ENCODE measurements around the gene STX1B. TPM values are rescaled to one million over a fixed set of nuclear protein-coding genes. Genes with fewer than 3 reads are reported as not detected.

STX1B gene
- total and polyA plus RNA-seq, 12 donors, result 0.17 to 5.3 (median 1.6) TPM; not detected in 2

DNA sequence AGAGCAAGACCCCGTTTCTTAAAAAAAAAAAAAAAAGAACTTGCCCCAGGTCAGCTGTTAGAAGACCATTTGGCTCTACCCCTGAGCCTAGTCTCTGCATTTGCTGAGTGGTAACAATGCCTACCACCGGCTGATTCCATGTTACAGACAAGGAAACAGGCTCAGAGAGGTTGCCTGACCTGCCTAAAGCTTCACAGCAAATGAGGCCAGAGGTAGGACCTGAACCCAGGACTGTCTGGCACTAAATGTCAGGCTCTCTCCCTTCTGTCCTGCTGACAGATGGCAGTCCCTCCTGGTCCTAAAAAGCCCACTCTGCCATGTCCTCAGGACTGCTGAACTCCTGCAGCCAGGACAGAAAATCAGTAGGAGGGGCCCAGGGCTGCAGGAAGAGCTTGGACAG is 5.8 kb downstream of the STX1B start:
- Histone ChIP-seq H3K36me3 (replicated peaks in 1 of 2) (no peaks in the 10 kb centered on the region), H3K4me3 (no peak overlapping the region), H3K27ac (no peak overlapping the region), H3K4me1 (replicated peaks in 1 of 2) (no peaks in the 10 kb centered on the region), H3K27me3 (peaks cover 9% of the 10 kb centered on the region), H3K9me3 (replicated peaks in 1 of 3) (no peaks in the 10 kb centered on the region)
- no peak for TF ChIP-seq POLR2A (IDR thresholded peaks at IDR 0.05)
- TF ChIP-seq, protein P1, sequence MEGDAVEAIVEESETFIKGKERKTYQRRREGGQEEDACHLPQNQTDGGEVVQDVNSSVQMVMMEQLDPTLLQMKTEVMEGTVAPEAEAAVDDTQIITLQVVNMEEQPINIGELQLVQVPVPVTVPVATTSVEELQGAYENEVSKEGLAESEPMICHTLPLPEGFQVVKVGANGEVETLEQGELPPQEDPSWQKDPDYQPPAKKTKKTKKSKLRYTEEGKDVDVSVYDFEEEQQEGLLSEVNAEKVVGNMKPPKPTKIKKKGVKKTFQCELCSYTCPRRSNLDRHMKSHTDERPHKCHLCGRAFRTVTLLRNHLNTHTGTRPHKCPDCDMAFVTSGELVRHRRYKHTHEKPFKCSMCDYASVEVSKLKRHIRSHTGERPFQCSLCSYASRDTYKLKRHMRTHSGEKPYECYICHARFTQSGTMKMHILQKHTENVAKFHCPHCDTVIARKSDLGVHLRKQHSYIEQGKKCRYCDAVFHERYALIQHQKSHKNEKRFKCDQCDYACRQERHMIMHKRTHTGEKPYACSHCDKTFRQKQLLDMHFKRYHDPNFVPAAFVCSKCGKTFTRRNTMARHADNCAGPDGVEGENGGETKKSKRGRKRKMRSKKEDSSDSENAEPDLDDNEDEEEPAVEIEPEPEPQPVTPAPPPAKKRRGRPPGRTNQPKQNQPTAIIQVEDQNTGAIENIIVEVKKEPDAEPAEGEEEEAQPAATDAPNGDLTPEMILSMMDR (IDR thresholded peaks at IDR 0.05), result no peak
- intact Hi-C loops (cut with DNase I), result no loop called here
- DNase-seq, result no peak
- WGBS, 4 donors, result 26 to 68% (median 44%) methylated on average over 2 of the region's 2 CpGs

DNA sequence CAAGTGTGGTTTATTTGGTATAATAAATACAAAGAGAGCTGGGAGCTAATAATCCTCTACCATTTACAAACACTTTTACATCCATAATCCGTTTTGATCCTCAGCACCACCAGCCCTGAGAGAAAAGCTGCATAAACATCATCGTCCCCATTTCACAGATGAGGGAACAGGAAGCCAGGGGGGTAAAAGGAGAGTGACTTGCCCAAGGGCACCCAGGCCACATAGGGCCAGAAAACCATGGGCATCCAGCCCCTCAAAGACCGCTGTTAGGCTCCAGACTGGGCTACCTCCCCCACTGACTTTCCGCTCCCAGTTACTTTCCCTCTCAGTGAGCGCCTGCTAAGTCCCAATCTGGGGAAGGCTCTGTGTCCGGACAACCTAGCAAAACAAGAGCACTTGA is 6.7 kb downstream of the STX1B start:
- Histone ChIP-seq H3K36me3 (replicated peaks in 1 of 2) (no peaks in the 10 kb centered on the region), H3K27ac (no peak overlapping the region), H3K27me3 (peaks cover under 1% of the 10 kb centered on the region), H3K4me1 (replicated peaks in 1 of 2) (no peaks in the 10 kb centered on the region), H3K4me3 (no peak overlapping the region), H3K9me3 (replicated peaks in 1 of 3) (no peaks in the 10 kb centered on the region)
- DNase-seq, result no peak
- TF ChIP-seq, protein P1 (IDR thresholded peaks at IDR 0.05), result no peak
- TF ChIP-seq POLR2A (IDR thresholded peaks at IDR 0.05), result no peak
- intact Hi-C loops (cut with DNase I), result no loop called here
- WGBS, 4 donors, result 88 to 94% (median 91%) methylated on average over 6 of the region's 6 CpGs

- Histone ChIP-seq H3K27me3 (no peaks in the 10 kb centered on the region), H3K4me1 (replicated peaks in 1 of 2) (peaks cover 5 to 7% of the 10 kb centered on the region in 2 donors), H3K4me3 (no peak overlapping the region), H3K9me3 (replicated peaks in 1 of 3) (no peaks in the 10 kb centered on the region), H3K36me3 (replicated peaks in 1 of 2) (no peaks in the 10 kb centered on the region), H3K27ac (no peak overlapping the region)
- WGBS, 4 donors, result 83 to 90% (median 89%) methylated on average over 4 to 9 of the region's 9 CpGs
- no peak for DNase-seq
- intact Hi-C loops (cut with DNase I), result no loop called here
- TF ChIP-seq, protein P1 (IDR thresholded peaks at IDR 0.05), result no peak
- no peak for TF ChIP-seq POLR2A (IDR thresholded peaks at IDR 0.05)
Measured at GRCh38 chr16:31002862-31003341, 7.5 kb downstream of the STX1B start.

GRCh38 chr16:31002250-31002700 is 8.2 kb downstream of the STX1B start:
- no peak for DNase-seq
- Histone ChIP-seq H3K4me1 (replicated peaks in 1 of 2) (peaks cover 12 to 14% of the 10 kb centered on the region in 2 donors), H3K36me3 (replicated peaks in 1 of 2) (no peaks in the 10 kb centered on the region), H3K4me3 (no peak overlapping the region), H3K27ac (no peak overlapping the region), H3K9me3 (replicated peaks in 1 of 3) (no peaks in the 10 kb centered on the region), H3K27me3 (no peaks in the 10 kb centered on the region)
- TF ChIP-seq, protein P1 (IDR thresholded peaks at IDR 0.05), result no peak
- TF ChIP-seq POLR2A (IDR thresholded peaks at IDR 0.05), result no peak
- intact Hi-C loops (cut with DNase I), result no loop called here
- 55 to 73% (median 68%) methylated on average over 4 to 10 of the region's 10 CpGs for WGBS, 4 donors
